HEK293 (cell line): ENCODE measurements around the gene CAB39.
A peak's percentile ranks its signal among the peaks of the same experiment; 100 is the strongest.

Experiments
- BCL6B ChIP-seq: fragments of 450-650 bp; formaldehyde crosslinking; IDR thresholded peaks from 2 replicates; pipeline ENCODE4 v1.5.1; 2017; ENCODE audit warnings: missing biosample characterization, missing genetic modification characterization
- PATZ1 ChIP-seq: fragments of 450-650 bp; formaldehyde crosslinking; IDR thresholded peaks from 2 replicates; pipeline ENCODE4 v1.5.1; 2016; ENCODE audit warnings: missing biosample characterization, missing genetic modification characterization
- SP7 ChIP-seq: fragments of 450-650 bp; formaldehyde crosslinking; IDR thresholded peaks from 2 replicates; pipeline ENCODE4 v1.5.1; 2016; ENCODE audit warnings: missing biosample characterization, missing genetic modification characterization
- ZBTB1 ChIP-seq: fragments of 450-650 bp; formaldehyde crosslinking; IDR thresholded peaks from 2 replicates; pipeline ENCODE4 v1.5.1; 2016; ENCODE audit warnings: missing biosample characterization, missing genetic modification characterization
- ZBTB48 ChIP-seq: fragments of 450-650 bp; formaldehyde crosslinking; IDR thresholded peaks from 2 replicates; pipeline ENCODE4 v1.5.1; 2016; ENCODE audit warnings: missing biosample characterization, missing genetic modification characterization
- ZNF223 ChIP-seq: fragments of 450-650 bp; formaldehyde crosslinking; IDR thresholded peaks from 2 replicates; pipeline ENCODE4 v1.5.1; 2016; ENCODE audit warnings: missing biosample characterization, missing genetic modification characterization
- ZNF24 ChIP-seq: fragments of 450-650 bp; formaldehyde crosslinking; IDR thresholded peaks from 2 replicates; pipeline ENCODE4 v1.5.1; 2016; ENCODE audit warnings: missing biosample characterization, missing genetic modification characterization
- ZNF248 ChIP-seq: fragments of 450-650 bp; formaldehyde crosslinking; IDR thresholded peaks from 2 replicates; pipeline ENCODE4 v1.5.1; 2017; ENCODE audit warnings: missing biosample characterization, missing genetic modification characterization
- ZNF266 ChIP-seq: fragments of 450-650 bp; formaldehyde crosslinking; IDR thresholded peaks from 2 replicates; pipeline ENCODE4 v1.5.1; 2016; ENCODE audit warnings: missing biosample characterization, missing genetic modification characterization, low read depth
- ZNF362 ChIP-seq: fragments of 450-650 bp; formaldehyde crosslinking; IDR thresholded peaks from 2 replicates; pipeline ENCODE4 v1.5.1; 2016; ENCODE audit warnings: missing biosample characterization, missing genetic modification characterization
- ZNF423 ChIP-seq: fragments of 450-650 bp; formaldehyde crosslinking; IDR thresholded peaks from 2 replicates; pipeline ENCODE4 v1.5.1; 2016; ENCODE audit warnings: missing biosample characterization, missing genetic modification characterization
- ZNF600 ChIP-seq: fragments of 450-650 bp; formaldehyde crosslinking; IDR thresholded peaks from 2 replicates; pipeline ENCODE4 v1.5.1; 2016; ENCODE audit warnings: missing biosample characterization, missing genetic modification characterization
- ZNF623 ChIP-seq: fragments of 450-650 bp; formaldehyde crosslinking; IDR thresholded peaks from 2 replicates; pipeline ENCODE4 v1.5.1; 2016; ENCODE audit warnings: missing biosample characterization, missing genetic modification characterization
- ZNF664 ChIP-seq: fragments of 450-650 bp; formaldehyde crosslinking; IDR thresholded peaks from 2 replicates; pipeline ENCODE4 v1.5.1; 2016; ENCODE audit warnings: missing biosample characterization, missing genetic modification characterization
- ZSCAN30 ChIP-seq: fragments of 450-650 bp; IDR thresholded peaks from 2 replicates; pipeline ENCODE4 v1.5.1; 2018; ENCODE audit warnings: missing biosample characterization, mild to moderate bottlenecking, missing genetic modification characterization, moderate library complexity
- ZSCAN4 ChIP-seq: fragments of 450-650 bp; formaldehyde crosslinking; IDR thresholded peaks from 2 replicates; pipeline ENCODE4 v1.5.1; 2017; ENCODE audit warnings: missing biosample characterization, missing genetic modification characterization
- TF ChIP-seq, protein P1 (sequence below): fragments of 450-650 bp; formaldehyde crosslinking; IDR thresholded peaks from 2 replicates; pipeline ENCODE4 v1.5.1; 2016; ENCODE audit warnings: missing biosample characterization, missing genetic modification characterization, borderline replicate concordance
- TF ChIP-seq, protein P2 (sequence below): fragments of 450-650 bp; formaldehyde crosslinking; IDR thresholded peaks from 2 replicates; pipeline ENCODE4 v1.5.1; 2016; ENCODE audit warnings: missing biosample characterization, missing genetic modification characterization
- TF ChIP-seq, protein P3 (sequence below): fragments of 450-650 bp; IDR thresholded peaks from 2 replicates; pipeline ENCODE4 v1.5.1; 2018; ENCODE audit warnings: missing biosample characterization, missing genetic modification characterization

The CAB39 gene

DNA sequence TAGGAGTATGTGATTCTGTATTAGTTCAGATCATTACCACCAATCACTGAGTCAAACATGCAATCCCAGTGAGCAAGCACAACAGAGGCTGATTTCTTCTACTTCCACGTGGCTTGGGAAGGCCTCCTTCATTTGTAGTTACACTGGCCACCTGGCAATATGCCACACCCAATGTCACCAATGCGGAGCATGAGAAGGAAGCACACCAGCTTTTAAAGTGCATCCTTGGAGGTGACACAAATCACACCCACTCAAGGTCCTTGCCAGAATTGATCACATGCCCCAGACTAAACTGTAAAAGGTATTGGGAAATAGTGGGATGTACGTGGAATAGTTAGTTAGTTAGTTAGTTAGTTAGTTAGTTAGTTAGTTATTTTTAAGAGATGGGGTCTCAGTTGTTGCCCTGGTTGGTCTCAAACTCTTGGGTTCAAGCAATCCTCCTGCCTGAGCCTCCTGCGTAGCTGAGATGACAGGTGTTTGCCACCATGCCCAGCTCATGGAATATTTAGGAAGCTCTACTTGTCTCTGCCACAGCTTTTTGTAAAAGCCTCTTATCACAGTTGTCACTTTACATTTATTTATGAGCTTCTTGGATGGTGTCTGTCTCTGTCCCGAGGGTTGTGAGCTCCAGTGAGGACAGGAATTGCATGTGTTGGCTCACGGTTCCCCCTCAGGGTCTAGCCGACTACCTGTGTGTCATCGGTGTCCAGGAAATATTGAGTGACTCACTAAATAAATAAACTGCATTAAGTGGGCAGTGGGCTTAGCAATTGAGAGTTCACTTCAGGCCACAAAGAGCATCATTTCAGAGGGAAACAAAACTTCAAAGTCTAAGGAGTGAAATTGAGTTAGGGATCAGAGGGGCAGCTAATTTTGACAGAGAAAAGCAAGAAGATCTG is 28.1 kb upstream of the CAB39 start (continued):
- TF ChIP-seq ZNF248 (tag by site-specific recombination) (no peak), SP7 (tag by site-specific recombination) (peak; percentile 78), ZNF223 (tag by site-specific recombination) (no peak), BCL6B (tag by site-specific recombination) (peak; percentile 66), ZBTB48 (tag by site-specific recombination) (peak; percentile 86), PATZ1 (tag by site-specific recombination) (0 out of 2 replicates have a peak, but pooled peaks have one; percentile 21), ZNF266 (no peak), ZNF362 (tag by site-specific recombination) (no peak), ZNF600 (tag by site-specific recombination) (peak; percentile 25; the same call in 1 of the 2 replicates), ZNF24 (tag by site-specific recombination) (peak; percentile 35; the same call in 1 of the 2 replicates), ZSCAN4 (no peak), ZNF423 (tag by site-specific recombination) (no peak), ZNF623 (tag by site-specific recombination) (no peak), ZBTB1 (no peak), ZSCAN30 (no peak), ZNF664 (tag by site-specific recombination) (no peak)
- TF ChIP-seq, protein P1, sequence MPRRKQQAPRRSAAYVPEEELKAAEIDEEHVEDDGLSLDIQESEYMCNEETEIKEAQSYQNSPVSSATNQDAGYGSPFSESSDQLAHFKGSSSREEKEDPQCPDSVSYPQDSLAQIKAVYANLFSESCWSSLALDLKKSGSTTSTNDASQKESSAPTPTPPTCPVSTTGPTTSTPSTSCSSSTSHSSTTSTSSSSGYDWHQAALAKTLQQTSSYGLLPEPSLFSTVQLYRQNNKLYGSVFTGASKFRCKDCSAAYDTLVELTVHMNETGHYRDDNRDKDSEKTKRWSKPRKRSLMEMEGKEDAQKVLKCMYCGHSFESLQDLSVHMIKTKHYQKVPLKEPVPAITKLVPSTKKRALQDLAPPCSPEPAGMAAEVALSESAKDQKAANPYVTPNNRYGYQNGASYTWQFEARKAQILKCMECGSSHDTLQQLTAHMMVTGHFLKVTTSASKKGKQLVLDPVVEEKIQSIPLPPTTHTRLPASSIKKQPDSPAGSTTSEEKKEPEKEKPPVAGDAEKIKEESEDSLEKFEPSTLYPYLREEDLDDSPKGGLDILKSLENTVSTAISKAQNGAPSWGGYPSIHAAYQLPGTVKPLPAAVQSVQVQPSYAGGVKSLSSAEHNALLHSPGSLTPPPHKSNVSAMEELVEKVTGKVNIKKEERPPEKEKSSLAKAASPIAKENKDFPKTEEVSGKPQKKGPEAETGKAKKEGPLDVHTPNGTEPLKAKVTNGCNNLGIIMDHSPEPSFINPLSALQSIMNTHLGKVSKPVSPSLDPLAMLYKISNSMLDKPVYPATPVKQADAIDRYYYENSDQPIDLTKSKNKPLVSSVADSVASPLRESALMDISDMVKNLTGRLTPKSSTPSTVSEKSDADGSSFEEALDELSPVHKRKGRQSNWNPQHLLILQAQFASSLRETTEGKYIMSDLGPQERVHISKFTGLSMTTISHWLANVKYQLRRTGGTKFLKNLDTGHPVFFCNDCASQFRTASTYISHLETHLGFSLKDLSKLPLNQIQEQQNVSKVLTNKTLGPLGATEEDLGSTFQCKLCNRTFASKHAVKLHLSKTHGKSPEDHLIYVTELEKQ, result peak; percentile 52; the same call in 1 of the 2 replicates
- TF ChIP-seq, protein P2, sequence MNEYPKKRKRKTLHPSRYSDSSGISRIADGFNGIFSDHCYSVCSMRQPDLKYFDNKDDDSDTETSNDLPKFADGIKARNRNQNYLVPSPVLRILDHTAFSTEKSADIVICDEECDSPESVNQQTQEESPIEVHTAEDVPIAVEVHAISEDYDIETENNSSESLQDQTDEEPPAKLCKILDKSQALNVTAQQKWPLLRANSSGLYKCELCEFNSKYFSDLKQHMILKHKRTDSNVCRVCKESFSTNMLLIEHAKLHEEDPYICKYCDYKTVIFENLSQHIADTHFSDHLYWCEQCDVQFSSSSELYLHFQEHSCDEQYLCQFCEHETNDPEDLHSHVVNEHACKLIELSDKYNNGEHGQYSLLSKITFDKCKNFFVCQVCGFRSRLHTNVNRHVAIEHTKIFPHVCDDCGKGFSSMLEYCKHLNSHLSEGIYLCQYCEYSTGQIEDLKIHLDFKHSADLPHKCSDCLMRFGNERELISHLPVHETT (tag by site-specific recombination), result peak; percentile 72; the same call in 1 of the 2 replicates
- TF ChIP-seq, protein P3, sequence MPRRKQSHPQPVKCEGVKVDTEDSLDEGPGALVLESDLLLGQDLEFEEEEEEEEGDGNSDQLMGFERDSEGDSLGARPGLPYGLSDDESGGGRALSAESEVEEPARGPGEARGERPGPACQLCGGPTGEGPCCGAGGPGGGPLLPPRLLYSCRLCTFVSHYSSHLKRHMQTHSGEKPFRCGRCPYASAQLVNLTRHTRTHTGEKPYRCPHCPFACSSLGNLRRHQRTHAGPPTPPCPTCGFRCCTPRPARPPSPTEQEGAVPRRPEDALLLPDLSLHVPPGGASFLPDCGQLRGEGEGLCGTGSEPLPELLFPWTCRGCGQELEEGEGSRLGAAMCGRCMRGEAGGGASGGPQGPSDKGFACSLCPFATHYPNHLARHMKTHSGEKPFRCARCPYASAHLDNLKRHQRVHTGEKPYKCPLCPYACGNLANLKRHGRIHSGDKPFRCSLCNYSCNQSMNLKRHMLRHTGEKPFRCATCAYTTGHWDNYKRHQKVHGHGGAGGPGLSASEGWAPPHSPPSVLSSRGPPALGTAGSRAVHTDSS (tag by site-specific recombination), result no peak
